Neural cell (in vitro differentiated cells): ENCODE measurements around the gene PDE1C.

Experiments used
- CTCF ChIP-seq: fragments of 450-650 bp; IDR thresholded peaks from 2 replicates; pipeline ENCODE4 v1.5.1; 2014; ENCODE audit warnings: antibody characterized with exemption, mild to moderate bottlenecking, moderate library complexity; ENCODE audit not compliant: poor library complexity, severe bottlenecking
- RAD21 ChIP-seq: fragments of 450-650 bp; conservative IDR thresholded peaks from 2 replicates; pipeline ENCODE4 v1.6.1; 2014; ENCODE audit warnings: antibody characterized with exemption, mild to moderate bottlenecking, moderate library complexity
- TAF1 ChIP-seq: IDR thresholded peaks from 2 replicates; pipeline ENCODE4 v1.6.1; 2012; ENCODE audit warnings: low read depth

GRCh38 chr7:32015133-32015532 lies 55.1 kb downstream of the PDE1C start:
- TF ChIP-seq CTCF (no peak), TAF1 (no peak), RAD21 (no peak)
